EH (cell line): ENCODE results near the gene THAP11.
A peak's percentile ranks its signal among the peaks of the same experiment; 100 is the strongest.

Experiments
- DNase-seq: peaks from one replicate; pipeline ENCODE4 v3.0.0-alpha.2; 2015; ENCODE audit warnings: low read depth

Gene THAP11

GRCh38 chr16:67841816-67842508 lies at the start of gene THAP11:
Gene THAP11, plus strand, starts transcription at chr16:67842320. Its CDS starts 235 bp downstream, at chr16:67842555.
- DNase-seq = peak; percentile 93

- no peak for DNase-seq
These were observed 45.9 kb upstream of the THAP11 start for GRCh38 chr16:67796099-67796718.

GRCh38 chr16:67800338-67800926 lies 41.7 kb upstream of the THAP11 start:
- DNase-seq = no peak

- DNase-seq = no peak
These were observed 40.9 kb upstream of the THAP11 start for GRCh38 chr16:67801241-67801640.

GRCh38 chr16:67801883-67802282 lies 40.2 kb upstream of the THAP11 start:
- no peak for DNase-seq

- no peak for DNase-seq
These were observed 38.2 kb upstream of the THAP11 start for GRCh38 chr16:67803894-67804293.

- peak; percentile 52 for DNase-seq
These were observed 37.1 kb upstream of the THAP11 start for GRCh38 chr16:67804853-67805542.

GRCh38 chr16:67805718-67806427 lies 36.2 kb upstream of the THAP11 start:
- no peak for DNase-seq

GRCh38 chr16:67806428-67807147 lies 35.5 kb upstream of the THAP11 start, which contains the start of the genes RANBP10 and TSNAXIP1:
Gene RANBP10, minus strand, starts transcription at chr16:67806560. Its CDS starts 24 bp downstream, at chr16:67806536.
Gene TSNAXIP1, plus strand, starts transcription at chr16:67806889. Its CDS starts 261 bp downstream, at chr16:67807150.
- peak; percentile 100 for DNase-seq

- no peak for DNase-seq
These were observed 34.9 kb upstream of the THAP11 start for GRCh38 chr16:67807148-67807682.

- no peak for DNase-seq
These were observed 30.2 kb upstream of the THAP11 start for GRCh38 chr16:67811899-67812298.

- DNase-seq = no peak
These were observed 27.6 kb upstream of the THAP11 start for GRCh38 chr16:67814567-67814966.

GRCh38 chr16:67820608-67821259 lies 21.4 kb upstream of the THAP11 start:
- DNase-seq = no peak

- peak; percentile 80 for DNase-seq
These were observed 19.6 kb upstream of the THAP11 start for GRCh38 chr16:67822511-67822910.

GRCh38 chr16:67825119-67825518 lies 17.0 kb upstream of the THAP11 start:
- DNase-seq = no peak

GRCh38 chr16:67825906-67826305 lies 16.2 kb upstream of the THAP11 start:
- DNase-seq = no peak

- no peak for DNase-seq
These were observed 13.5 kb upstream of the THAP11 start for GRCh38 chr16:67828651-67829050.

GRCh38 chr16:67833030-67833414 lies 9.1 kb upstream of the THAP11 start:
- DNase-seq = peak; percentile 83

- peak; percentile 90 for DNase-seq
These were observed 8.5 kb upstream of the THAP11 start for GRCh38 chr16:67833415-67834241.

GRCh38 chr16:67834242-67834614 lies 7.9 kb upstream of the THAP11 start:
- no peak for DNase-seq
